Measurements from ENCODE around the gene TMEM134. TPM values are rescaled to one million over a fixed set of nuclear protein-coding genes. Genes with fewer than 3 reads are reported as not detected.

Gene TMEM134
- total RNA-seq, 1 experiment from 2014 or later: 99.7 TPM

GRCh38 chr11:67503119-67504004 lies 34.3 kb upstream of the TMEM134 start:
- DNase-seq: no peak
- H4K20me1 ChIP-seq (ENCODE audit: insufficient read depth, low read depth, low read length): peaks cover 27% of the 10 kb centered on the region
- no peak overlapping the region for H2AFZ ChIP-seq (ENCODE audit: low read length)
- H3K9me2 ChIP-seq (replicated peaks; ENCODE audit: insufficient read depth, low read length): no peaks in the 10 kb centered on the region
- no peaks in the 10 kb centered on the region for H3K9me3 ChIP-seq (ENCODE audit: low read length)
- H3K27me3 ChIP-seq (ENCODE audit: low read length): no peaks in the 10 kb centered on the region
- peak overlapping the region; percentile 99 for H3K4me3 ChIP-seq (ENCODE audit: low read length)
- peaks cover 24% of the 10 kb centered on the region for H3K36me3 ChIP-seq (ENCODE audit: insufficient read depth, low read length)
- peaks cover 32% of the 10 kb centered on the region for H3K4me1 ChIP-seq (ENCODE audit: low read length)
- no peak overlapping the region for H3K27ac ChIP-seq (ENCODE audit: low read length)
- H3K9ac ChIP-seq (ENCODE audit: low read length): peak overlapping the region; percentile 95
- H3K4me2 ChIP-seq (ENCODE audit: low read depth, low read length, poor library complexity, severe bottlenecking): peak overlapping the region; percentile 99
- peaks cover 42% of the 10 kb centered on the region for H3K79me2 ChIP-seq (ENCODE audit: low read length)

DNA sequence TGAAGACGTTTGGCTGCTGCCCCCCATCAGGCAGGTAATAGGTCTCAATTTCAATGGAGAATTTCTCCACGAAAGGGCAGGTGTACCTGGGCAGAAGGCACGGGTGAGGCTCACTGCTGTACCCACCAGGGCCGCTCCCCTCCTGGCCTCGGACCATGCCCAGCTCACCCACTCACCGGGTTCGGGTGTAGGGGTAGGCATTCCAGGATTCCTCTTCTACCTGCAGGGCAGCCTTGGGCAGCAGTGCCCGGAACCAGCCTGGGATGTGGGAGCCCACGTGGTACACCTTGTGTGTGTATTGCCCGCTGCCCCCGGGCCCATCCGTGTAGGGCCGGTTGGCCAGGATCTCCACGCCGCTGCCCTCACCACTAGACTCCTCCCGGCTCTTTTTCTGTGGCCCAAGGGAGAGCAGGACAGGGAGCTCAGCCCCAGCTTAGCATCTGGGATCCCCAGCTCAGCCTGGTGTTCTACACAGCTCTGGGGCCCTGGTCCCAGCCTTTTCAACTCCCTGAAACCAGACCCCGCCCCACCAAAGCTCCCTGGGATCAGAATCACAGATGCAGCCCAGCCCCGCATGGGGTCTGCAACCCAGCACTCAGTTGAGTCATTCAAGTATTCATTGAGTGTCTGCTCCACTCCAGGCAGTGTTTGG lies 33.4 kb upstream of the TMEM134 start:
- Histone ChIP-seq H4K20me1 (ENCODE audit: insufficient read depth, low read depth, low read length) (peaks cover 26% of the 10 kb centered on the region), H3K4me1 (ENCODE audit: low read length) (peaks cover 32% of the 10 kb centered on the region), H3K79me2 (ENCODE audit: low read length) (peaks cover 42% of the 10 kb centered on the region), H3K27ac (ENCODE audit: low read length) (no peak overlapping the region), H3K4me2 (ENCODE audit: low read depth, low read length, poor library complexity, severe bottlenecking) (no peak overlapping the region), H3K4me3 (ENCODE audit: low read length) (no peak overlapping the region), H3K27me3 (ENCODE audit: low read length) (no peaks in the 10 kb centered on the region), H3K36me3 (ENCODE audit: insufficient read depth, low read length) (peaks cover 24% of the 10 kb centered on the region), H3K9me2 (replicated peaks; ENCODE audit: insufficient read depth, low read length) (no peaks in the 10 kb centered on the region), H2AFZ (ENCODE audit: low read length) (no peak overlapping the region), H3K9me3 (ENCODE audit: low read length) (no peaks in the 10 kb centered on the region), H3K9ac (ENCODE audit: low read length) (no peak overlapping the region)
- no peak for DNase-seq

GRCh38 chr11:67501854-67502253 lies 32.8 kb upstream of the TMEM134 start:
- Histone ChIP-seq H3K79me2 (ENCODE audit: low read length) (peaks cover 37% of the 10 kb centered on the region), H3K27ac (ENCODE audit: low read length) (no peak overlapping the region), H3K36me3 (ENCODE audit: insufficient read depth, low read length) (peaks cover 24% of the 10 kb centered on the region), H3K4me2 (ENCODE audit: low read depth, low read length, poor library complexity, severe bottlenecking) (no peak overlapping the region), H3K9me3 (ENCODE audit: low read length) (no peaks in the 10 kb centered on the region), H4K20me1 (ENCODE audit: insufficient read depth, low read depth, low read length) (peaks cover 21% of the 10 kb centered on the region), H3K4me3 (ENCODE audit: low read length) (no peak overlapping the region), H3K9me2 (replicated peaks; ENCODE audit: insufficient read depth, low read length) (no peaks in the 10 kb centered on the region), H3K27me3 (ENCODE audit: low read length) (no peaks in the 10 kb centered on the region), H2AFZ (ENCODE audit: low read length) (no peak overlapping the region), H3K4me1 (ENCODE audit: low read length) (peaks cover 26% of the 10 kb centered on the region), H3K9ac (ENCODE audit: low read length) (no peak overlapping the region)
- no peak for DNase-seq

DNA sequence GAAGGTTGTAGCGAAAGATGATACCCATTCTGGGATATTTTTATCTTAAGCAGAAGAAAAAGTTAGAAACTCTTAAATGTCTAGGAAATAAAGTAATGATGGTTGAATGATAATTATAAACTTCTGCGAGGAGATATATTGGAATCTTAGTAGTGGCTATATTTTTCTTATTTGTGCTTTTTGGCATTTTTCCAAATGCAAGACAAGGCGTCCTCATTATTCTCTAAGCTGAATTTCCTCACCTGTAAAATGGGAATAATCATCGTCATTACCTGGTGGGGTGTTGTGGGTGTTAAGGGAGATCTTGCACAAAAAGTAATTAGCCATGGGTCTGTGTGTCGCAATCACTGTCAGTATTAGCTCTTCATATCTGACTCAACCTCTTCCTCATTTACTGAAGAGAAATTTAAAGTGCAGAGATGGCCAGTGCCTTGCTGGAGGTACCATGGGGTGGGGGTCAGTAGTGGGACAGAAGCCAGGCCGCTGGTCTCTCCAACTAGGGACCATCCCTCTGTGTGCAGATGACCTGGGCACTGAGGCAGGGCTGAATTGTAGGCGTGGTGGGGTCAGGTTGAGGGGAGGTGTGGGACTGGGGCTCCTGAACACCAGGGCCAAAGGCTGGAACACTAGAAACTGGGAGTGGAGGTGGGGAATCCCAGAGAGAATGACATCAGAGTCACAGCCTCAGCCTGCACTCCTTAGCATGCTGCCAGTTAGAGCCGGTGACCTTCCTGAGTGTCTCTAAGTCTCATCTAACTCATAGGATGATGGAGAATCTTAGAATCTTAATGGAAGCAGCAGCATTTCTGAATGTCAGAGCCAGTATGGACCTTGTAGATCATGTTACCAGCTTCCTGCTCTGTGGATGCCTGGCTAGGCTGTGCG lies 32.0 kb upstream of the TMEM134 start:
- Histone ChIP-seq H3K27ac (ENCODE audit: low read length) (no peak overlapping the region), H3K4me1 (ENCODE audit: low read length) (peaks cover 19% of the 10 kb centered on the region), H3K79me2 (ENCODE audit: low read length) (peaks cover 30% of the 10 kb centered on the region), H3K27me3 (ENCODE audit: low read length) (no peaks in the 10 kb centered on the region), H3K9me2 (replicated peaks; ENCODE audit: insufficient read depth, low read length) (no peaks in the 10 kb centered on the region), H3K9me3 (ENCODE audit: low read length) (no peaks in the 10 kb centered on the region), H3K4me3 (ENCODE audit: low read length) (no peak overlapping the region), H3K9ac (ENCODE audit: low read length) (no peak overlapping the region), H2AFZ (ENCODE audit: low read length) (no peak overlapping the region), H4K20me1 (ENCODE audit: insufficient read depth, low read depth, low read length) (peaks cover 21% of the 10 kb centered on the region), H3K36me3 (ENCODE audit: insufficient read depth, low read length) (peaks cover 24% of the 10 kb centered on the region), H3K4me2 (ENCODE audit: low read depth, low read length, poor library complexity, severe bottlenecking) (no peak overlapping the region)
- no peak for DNase-seq

DNA sequence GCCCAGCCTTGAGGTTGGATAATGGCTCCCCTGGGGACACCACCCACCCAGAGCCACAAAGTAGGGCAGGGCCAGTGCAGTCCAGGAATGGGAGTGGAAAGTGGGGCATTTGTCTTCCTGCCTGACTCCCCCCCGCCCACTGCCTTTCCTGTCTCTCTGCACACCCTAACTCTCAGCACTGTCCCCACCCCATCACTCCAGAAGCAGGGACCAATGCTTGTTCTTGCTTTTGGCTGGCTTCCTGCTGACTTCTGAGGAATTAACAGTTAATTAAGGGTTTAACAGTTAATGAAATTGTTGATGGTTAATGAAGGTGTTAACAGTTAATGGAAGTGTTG lies 31.4 kb upstream of the TMEM134 start:
- Histone ChIP-seq H3K9ac (ENCODE audit: low read length) (no peak overlapping the region), H3K27me3 (ENCODE audit: low read length) (no peaks in the 10 kb centered on the region), H3K4me1 (ENCODE audit: low read length) (peaks cover 12% of the 10 kb centered on the region), H3K36me3 (ENCODE audit: insufficient read depth, low read length) (peaks cover 24% of the 10 kb centered on the region), H3K9me3 (ENCODE audit: low read length) (no peaks in the 10 kb centered on the region), H3K4me2 (ENCODE audit: low read depth, low read length, poor library complexity, severe bottlenecking) (no peak overlapping the region), H3K4me3 (ENCODE audit: low read length) (no peak overlapping the region), H2AFZ (ENCODE audit: low read length) (no peak overlapping the region), H3K79me2 (ENCODE audit: low read length) (peaks cover 30% of the 10 kb centered on the region), H4K20me1 (ENCODE audit: insufficient read depth, low read depth, low read length) (peaks cover 21% of the 10 kb centered on the region), H3K9me2 (replicated peaks; ENCODE audit: insufficient read depth, low read length) (no peaks in the 10 kb centered on the region), H3K27ac (ENCODE audit: low read length) (no peak overlapping the region)
- DNase-seq: no peak

- H3K36me3 ChIP-seq (ENCODE audit: insufficient read depth, low read length): peaks cover 27% of the 10 kb centered on the region
- H3K4me1 ChIP-seq (ENCODE audit: low read length): peaks cover 10% of the 10 kb centered on the region
- no peaks in the 10 kb centered on the region for H3K27me3 ChIP-seq (ENCODE audit: low read length)
- H3K27ac ChIP-seq (ENCODE audit: low read length): no peak overlapping the region
- no peak overlapping the region for H3K9ac ChIP-seq (ENCODE audit: low read length)
- no peak overlapping the region for H3K4me3 ChIP-seq (ENCODE audit: low read length)
- peaks cover 21% of the 10 kb centered on the region for H4K20me1 ChIP-seq (ENCODE audit: insufficient read depth, low read depth, low read length)
- no peak overlapping the region for H3K4me2 ChIP-seq (ENCODE audit: low read depth, low read length, poor library complexity, severe bottlenecking)
- DNase-seq: no peak
- H3K79me2 ChIP-seq (ENCODE audit: low read length): peaks cover 29% of the 10 kb centered on the region
- no peaks in the 10 kb centered on the region for H3K9me3 ChIP-seq (ENCODE audit: low read length)
- H2AFZ ChIP-seq (ENCODE audit: low read length): no peak overlapping the region
- no peaks in the 10 kb centered on the region for H3K9me2 ChIP-seq (replicated peaks; ENCODE audit: insufficient read depth, low read length)
Measured at GRCh38 chr11:67499808-67500483, 30.9 kb upstream of the TMEM134 start.

GRCh38 chr11:67498544-67498972 lies 29.5 kb upstream of the TMEM134 start:
- H3K9me3 ChIP-seq (ENCODE audit: low read length): no peaks in the 10 kb centered on the region
- H3K9me2 ChIP-seq (replicated peaks; ENCODE audit: insufficient read depth, low read length): no peaks in the 10 kb centered on the region
- H3K79me2 ChIP-seq (ENCODE audit: low read length): peaks cover 16% of the 10 kb centered on the region
- peaks cover 27% of the 10 kb centered on the region for H3K36me3 ChIP-seq (ENCODE audit: insufficient read depth, low read length)
- H3K4me3 ChIP-seq (ENCODE audit: low read length): no peak overlapping the region
- peaks cover 6% of the 10 kb centered on the region for H3K4me1 ChIP-seq (ENCODE audit: low read length)
- no peak overlapping the region for H3K27ac ChIP-seq (ENCODE audit: low read length)
- H2AFZ ChIP-seq (ENCODE audit: low read length): no peak overlapping the region
- no peak overlapping the region for H3K9ac ChIP-seq (ENCODE audit: low read length)
- H3K4me2 ChIP-seq (ENCODE audit: low read depth, low read length, poor library complexity, severe bottlenecking): no peak overlapping the region
- DNase-seq: no peak
- peaks cover 13% of the 10 kb centered on the region for H4K20me1 ChIP-seq (ENCODE audit: insufficient read depth, low read depth, low read length)
- H3K27me3 ChIP-seq (ENCODE audit: low read length): no peaks in the 10 kb centered on the region
